HEK293T (cell line): ENCODE data around the gene TMEM273.

Experiments used
- ARNT ChIP-seq: fragments of 450-650 bp; IDR thresholded peaks from 2 replicates; pipeline ENCODE4 v1.6.1; 2017; ENCODE audit warnings: mild to moderate bottlenecking
- CTBP1 ChIP-seq: fragments of 450-650 bp; IDR thresholded peaks from 2 replicates; pipeline ENCODE4 v1.6.1; 2016; ENCODE audit warnings: borderline replicate concordance
- ELF4 ChIP-seq: fragments of 450-650 bp; IDR thresholded peaks from 2 replicates; pipeline ENCODE4 v1.6.1; 2017; ENCODE audit warnings: antibody characterized with exemption
- FOXA1 ChIP-seq: fragments of 450-650 bp; IDR thresholded peaks from 2 replicates; pipeline ENCODE4 v1.6.1; 2016; ENCODE audit warnings: mild to moderate bottlenecking
- FOXK2 ChIP-seq: fragments of 450-650 bp; IDR thresholded peaks from 2 replicates; pipeline ENCODE4 v1.6.1; 2016; ENCODE audit warnings: mild to moderate bottlenecking
- FOXM1 ChIP-seq: fragments of 450-650 bp; IDR thresholded peaks from 2 replicates; pipeline ENCODE4 v1.6.1; 2017; ENCODE audit warnings: mild to moderate bottlenecking, borderline replicate concordance
- HDGF ChIP-seq: fragments of 450-650 bp; IDR thresholded peaks from 2 replicates; pipeline ENCODE4 v1.6.1; 2017; ENCODE audit warnings: antibody characterized with exemption, borderline replicate concordance
- LEF1 ChIP-seq: fragments of 450-650 bp; IDR thresholded peaks from 2 replicates; pipeline ENCODE4 v1.6.1; 2017; ENCODE audit warnings: mild to moderate bottlenecking, borderline replicate concordance
- SP1 ChIP-seq: fragments of 450-650 bp; IDR thresholded peaks from 2 replicates; pipeline ENCODE4 v1.6.1; 2017
- SUZ12 ChIP-seq: fragments of 450-650 bp; IDR thresholded peaks from 2 replicates; pipeline ENCODE4 v1.6.1; 2016; ENCODE audit warnings: mild to moderate bottlenecking
- TARDBP ChIP-seq: fragments of 450-650 bp; IDR thresholded peaks from 2 replicates; pipeline ENCODE4 v1.6.1; 2016
- ZNF384 ChIP-seq: fragments of 450-650 bp; IDR thresholded peaks from 2 replicates; pipeline ENCODE4 v1.6.1; 2016
- TF ChIP-seq, protein P1 (sequence below): fragments of 450-650 bp; IDR thresholded peaks from 2 replicates; pipeline ENCODE4 v1.6.1; 2016

DNA sequence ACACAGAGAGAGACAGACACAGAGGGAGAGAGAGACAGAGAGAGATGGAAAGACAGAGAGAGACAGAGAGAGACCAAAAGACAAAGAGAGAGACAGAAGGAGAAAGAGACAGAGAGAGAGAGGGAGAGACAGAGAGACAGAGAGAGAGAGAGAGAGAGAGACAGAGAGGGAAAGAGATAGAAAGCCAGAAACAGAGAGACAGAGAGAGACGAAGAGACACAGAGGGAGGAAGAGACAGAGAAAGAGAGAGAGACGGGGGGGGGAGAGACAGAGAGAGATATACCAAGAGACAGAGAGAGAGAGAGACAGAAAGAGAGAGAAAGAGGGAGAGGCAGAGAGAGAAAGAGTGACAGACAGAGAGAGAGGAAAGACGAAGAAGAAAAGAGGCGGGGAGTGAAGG is 83.1 kb downstream of the TMEM273 start:
- TF ChIP-seq SUZ12 (no peak), LEF1 (no peak), CTBP1 (no peak), FOXM1 (no peak), HDGF (no peak), ELF4 (no peak), SP1 (no peak), FOXK2 (no peak), TARDBP (no peak), FOXA1 (no peak), ARNT (no peak), ZNF384 (no peak)
- TF ChIP-seq, protein P1, sequence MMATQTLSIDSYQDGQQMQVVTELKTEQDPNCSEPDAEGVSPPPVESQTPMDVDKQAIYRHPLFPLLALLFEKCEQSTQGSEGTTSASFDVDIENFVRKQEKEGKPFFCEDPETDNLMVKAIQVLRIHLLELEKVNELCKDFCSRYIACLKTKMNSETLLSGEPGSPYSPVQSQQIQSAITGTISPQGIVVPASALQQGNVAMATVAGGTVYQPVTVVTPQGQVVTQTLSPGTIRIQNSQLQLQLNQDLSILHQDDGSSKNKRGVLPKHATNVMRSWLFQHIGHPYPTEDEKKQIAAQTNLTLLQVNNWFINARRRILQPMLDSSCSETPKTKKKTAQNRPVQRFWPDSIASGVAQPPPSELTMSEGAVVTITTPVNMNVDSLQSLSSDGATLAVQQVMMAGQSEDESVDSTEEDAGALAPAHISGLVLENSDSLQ: no peak
